OCI-LY7 (cell line): ENCODE results near the gene ACSF2.

ENCODE experiments used
- EZH2phosphoT487 ChIP-seq: fragments of 200-600 bp; sonication (generic); IDR thresholded peaks from 2 replicates; pipeline ENCODE4 v1.6.1; 2018; ENCODE audit warnings: low read depth, borderline replicate concordance, mild to moderate bottlenecking, mixed run types, antibody characterized with exemption, low read length, moderate library complexity, mixed read lengths
- TF ChIP-seq, protein P1 (sequence below): fragments of 200-600 bp; sonication (generic); conservative IDR thresholded peaks from 2 replicates; pipeline ENCODE4 v1.5.1; 2014; ENCODE audit warnings: mild to moderate bottlenecking, antibody characterized with exemption, low read length, moderate library complexity, mixed read lengths

DNA sequence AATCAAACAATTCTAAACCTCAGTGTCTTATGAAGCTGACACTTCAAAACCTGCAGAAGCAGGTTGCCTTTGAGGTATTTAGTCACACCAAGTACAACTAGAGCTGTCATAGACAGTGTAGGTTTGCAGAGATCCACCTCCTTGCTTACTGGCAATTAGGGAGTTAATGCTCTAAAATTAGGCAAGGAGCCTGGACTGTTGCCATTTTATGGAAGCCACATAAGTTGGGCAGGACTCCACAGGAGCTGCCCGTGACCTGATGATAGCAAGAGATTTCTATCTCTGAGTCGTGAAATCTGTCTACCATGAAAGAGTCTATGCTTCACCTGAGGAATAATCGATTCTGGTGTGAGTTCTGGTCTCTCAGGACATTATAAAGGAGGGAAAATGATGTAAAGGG, 44.1 kb upstream of the ACSF2 start:
- TF ChIP-seq, protein P1, sequence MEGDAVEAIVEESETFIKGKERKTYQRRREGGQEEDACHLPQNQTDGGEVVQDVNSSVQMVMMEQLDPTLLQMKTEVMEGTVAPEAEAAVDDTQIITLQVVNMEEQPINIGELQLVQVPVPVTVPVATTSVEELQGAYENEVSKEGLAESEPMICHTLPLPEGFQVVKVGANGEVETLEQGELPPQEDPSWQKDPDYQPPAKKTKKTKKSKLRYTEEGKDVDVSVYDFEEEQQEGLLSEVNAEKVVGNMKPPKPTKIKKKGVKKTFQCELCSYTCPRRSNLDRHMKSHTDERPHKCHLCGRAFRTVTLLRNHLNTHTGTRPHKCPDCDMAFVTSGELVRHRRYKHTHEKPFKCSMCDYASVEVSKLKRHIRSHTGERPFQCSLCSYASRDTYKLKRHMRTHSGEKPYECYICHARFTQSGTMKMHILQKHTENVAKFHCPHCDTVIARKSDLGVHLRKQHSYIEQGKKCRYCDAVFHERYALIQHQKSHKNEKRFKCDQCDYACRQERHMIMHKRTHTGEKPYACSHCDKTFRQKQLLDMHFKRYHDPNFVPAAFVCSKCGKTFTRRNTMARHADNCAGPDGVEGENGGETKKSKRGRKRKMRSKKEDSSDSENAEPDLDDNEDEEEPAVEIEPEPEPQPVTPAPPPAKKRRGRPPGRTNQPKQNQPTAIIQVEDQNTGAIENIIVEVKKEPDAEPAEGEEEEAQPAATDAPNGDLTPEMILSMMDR, result no peak
- TF ChIP-seq EZH2phosphoT487, result no peak
